Activated CD4-positive, alpha-beta T cell treated with anti-CD3 and anti-CD28 coated beads for 36 hours (primary cell): ENCODE data around the gene ERBB4. TPM values are rescaled to one million over a fixed set of nuclear protein-coding genes. Genes with fewer than 3 reads are reported as not detected.
A peak's percentile ranks its signal among the peaks of the same experiment; 100 is the strongest.
"Not testable (repeated sequence)": the region's sequence is repeated elsewhere in the genome, so short reads cannot be mapped to it uniquely, and the experiment has no call there.

Experiments
- ATAC-seq: fragments of 200-7000 bp; cut with Tn5 transposase; one replicate; pipeline ENCODE4 v1.10.0; 2021; ENCODE audit warnings: mild to moderate bottlenecking, moderate library complexity
- CTCF ChIA-PET: fragments of 350-600 bp; sonication (Branson Sonifier 250); formaldehyde crosslinking; loops from one replicate; lab custom pipeline; 2021; ENCODE audit warnings: antibody characterized with exemption; lab: Charles Lee
- POLR2A ChIA-PET: fragments of 350-600 bp; sonication (Branson Sonifier 250); formaldehyde crosslinking; loops from one replicate; lab custom pipeline; 2021; ENCODE audit warnings: antibody characterized with exemption, inconsistent platforms; lab: Charles Lee
- DNase-seq: peaks from one replicate; pipeline ENCODE4 v3.0.0-alpha.2; 2020
- H3K27ac Mint-ChIP-seq: one replicate; pipeline ENCODE4 v1.8.0; 2021; ENCODE audit warnings: mixed read lengths
- H3K27me3 Mint-ChIP-seq: one replicate; pipeline ENCODE4 v1.8.0; 2021; ENCODE audit warnings: mixed read lengths
- H3K36me3 Mint-ChIP-seq: one replicate; pipeline ENCODE4 v1.8.0; 2021; ENCODE audit warnings: low read depth, mixed read lengths
- H3K4me1 Mint-ChIP-seq: one replicate; pipeline ENCODE4 v1.8.0; 2021; ENCODE audit warnings: mixed read lengths
- H3K4me3 Mint-ChIP-seq: one replicate; pipeline ENCODE4 v1.8.0; 2021; ENCODE audit warnings: mild to moderate bottlenecking, moderate library complexity, mixed read lengths
- H3K9me3 Mint-ChIP-seq: one replicate; pipeline ENCODE4 v1.8.0; 2021; ENCODE audit warnings: low read depth, mixed read lengths
- intact Hi-C, 2 experiments: fragments of 100-400 bp; cut with DNase I in 1 of 2; cut with micrococcal nuclease in 1 of 2; formaldehyde crosslinking; loops; one replicate each; pipeline versions ENCODE4 v1.14.2 to v1.15.1; 2022 to 2024; cut with DNase I, micrococcal nuclease
- total RNA-seq, 2 experiments: library from RNA; stranded (reverse); gene quantifications; one replicate each; pipeline ENCODE4 v1.2.3, GENCODE V29; 2021

Gene ERBB4
- total RNA-seq, 2 experiments from 2014 or later: not detected

DNA sequence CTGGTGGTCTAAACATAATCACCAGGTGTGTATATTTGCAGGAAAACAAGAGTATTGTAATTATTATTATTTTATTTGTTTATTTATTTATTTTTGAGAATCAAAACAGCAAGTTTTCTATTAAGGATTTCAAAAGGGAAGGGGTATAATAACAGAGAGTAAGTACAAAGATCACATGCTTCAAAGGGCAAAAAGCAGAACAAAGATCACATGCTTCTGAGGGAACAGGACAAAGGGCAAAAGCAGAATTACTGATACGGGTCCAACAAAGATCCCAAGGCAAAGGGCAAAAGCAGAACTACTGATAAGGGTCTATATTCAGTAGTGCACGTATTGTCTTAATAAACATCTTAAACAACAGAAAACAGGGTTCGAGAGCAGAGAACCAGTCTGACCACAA is 528.3 kb downstream of the ERBB4 start:
- H3K9me3 Mint-ChIP-seq: peaks cover 11% of the 10 kb centered on the region
- ATAC-seq, H3K4me3 Mint-ChIP-seq, H3K27me3 Mint-ChIP-seq, POLR2A ChIA-PET, H3K36me3 Mint-ChIP-seq, H3K4me1 Mint-ChIP-seq, DNase-seq, H3K27ac Mint-ChIP-seq, intact Hi-C loops: not testable (repeated sequence)
- CTCF ChIA-PET: interaction anchor here (0.6 kb wide), 1 partner anchor 28 kb away, joined by 3 read pairs; no protein-coding TSS in a partner anchor

- no peak for DNase-seq
- Mint-ChIP-seq H3K36me3 (no peaks in the 10 kb centered on the region), H3K27me3 (no peaks in the 10 kb centered on the region), H3K27ac (no peak overlapping the region), H3K4me3 (no peak overlapping the region), H3K9me3 (peaks cover 11% of the 10 kb centered on the region), H3K4me1 (no peaks in the 10 kb centered on the region)
- ChIA-PET CTCF (no interaction called here), POLR2A (no interaction called here)
- intact Hi-C loops: no loop called here
- ATAC-seq: no peak
Measured at GRCh38 chr2:212007972-212008371, 530.6 kb downstream of the ERBB4 start.

DNA sequence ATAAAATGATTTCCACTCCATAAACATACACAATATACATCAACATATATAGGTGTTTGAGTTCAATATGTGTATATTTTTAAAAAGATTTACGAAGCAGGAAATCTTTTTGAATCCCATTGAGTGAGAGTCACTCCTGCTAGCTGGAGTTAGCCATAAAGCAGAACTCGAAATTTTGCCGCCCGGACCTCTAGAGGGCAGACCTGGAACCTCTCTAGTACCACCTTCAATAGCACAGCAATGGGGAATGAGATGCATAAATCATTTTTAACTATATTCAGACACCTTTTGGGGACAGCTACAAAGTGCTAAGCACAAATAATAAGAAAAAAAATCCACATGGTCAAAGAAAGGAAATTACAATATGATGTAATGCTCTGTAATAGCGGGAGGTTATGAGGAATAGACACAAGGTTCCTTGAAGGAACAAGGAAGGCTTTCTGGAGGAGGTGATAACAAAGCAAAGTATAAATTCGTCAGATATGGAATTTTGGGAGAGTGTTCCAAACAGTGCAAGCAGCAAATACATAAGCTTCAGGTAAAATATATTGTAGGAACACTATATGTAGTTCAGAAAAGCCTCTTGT is 533.4 kb downstream of the ERBB4 start:
- H3K36me3 Mint-ChIP-seq: no peaks in the 10 kb centered on the region
- H3K4me1 Mint-ChIP-seq: no peaks in the 10 kb centered on the region
- POLR2A ChIA-PET: no interaction called here
- DNase-seq (peak; percentile 28), ATAC-seq (no peak)
- CTCF ChIA-PET: interaction anchor here (0.7 to 1.1 kb wide), 3 partner anchors 17 to 167 kb away, joined by 3 read pairs; no protein-coding TSS in a partner anchor
- H3K27me3 Mint-ChIP-seq: no peaks in the 10 kb centered on the region
- no peak overlapping the region for H3K4me3 Mint-ChIP-seq
- intact Hi-C loops: no loop called here
- H3K27ac Mint-ChIP-seq: no peak overlapping the region
- peaks cover 4% of the 10 kb centered on the region for H3K9me3 Mint-ChIP-seq

GRCh38 chr2:212001325-212001724 is 537.3 kb downstream of the ERBB4 start:
- POLR2A ChIA-PET: no interaction called here
- no peak overlapping the region for H3K27ac Mint-ChIP-seq
- H3K36me3 Mint-ChIP-seq: no peaks in the 10 kb centered on the region
- DNase-seq (no peak), ATAC-seq (no peak)
- CTCF ChIA-PET: no interaction called here
- H3K27me3 Mint-ChIP-seq: no peaks in the 10 kb centered on the region
- H3K4me3 Mint-ChIP-seq: no peak overlapping the region
- no peaks in the 10 kb centered on the region for H3K9me3 Mint-ChIP-seq
- H3K4me1 Mint-ChIP-seq: no peaks in the 10 kb centered on the region
- intact Hi-C loops: no loop called here

- CTCF ChIA-PET: no interaction called here
- DNase-seq: no peak
Measured at GRCh38 chr2:211996857-211997256, 541.7 kb downstream of the ERBB4 start.

DNA sequence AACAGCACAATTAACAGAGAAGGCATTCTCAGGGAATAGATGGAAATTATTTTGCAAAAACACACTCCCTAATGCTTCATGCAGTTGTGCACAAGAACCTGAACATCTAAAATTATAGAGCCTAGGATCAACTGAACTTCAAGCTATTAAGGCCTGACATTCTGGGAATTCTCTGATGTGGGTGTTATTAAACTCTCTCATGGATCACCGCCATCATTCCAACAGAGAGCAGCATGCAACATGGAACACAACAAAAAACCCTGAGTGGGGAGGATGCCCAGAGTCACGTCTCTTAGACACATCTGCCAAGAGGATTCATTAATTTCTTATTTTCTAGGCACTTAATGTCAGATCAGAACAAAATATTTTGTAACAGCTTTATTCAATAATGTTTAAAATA is 543.8 kb downstream of the ERBB4 start:
- Mint-ChIP-seq H3K4me1 (no peaks in the 10 kb centered on the region), H3K27me3 (no peaks in the 10 kb centered on the region), H3K9me3 (no peaks in the 10 kb centered on the region), H3K4me3 (no peak overlapping the region), H3K27ac (no peak overlapping the region), H3K36me3 (no peaks in the 10 kb centered on the region)
- ATAC-seq (no peak), DNase-seq (no peak)
- ChIA-PET CTCF (no interaction called here), POLR2A (no interaction called here)
- intact Hi-C loops: no loop called here

More at GRCh38 chr2:211996857-211997256, 541.7 kb downstream of the ERBB4 start:
- Mint-ChIP-seq H3K4me3 (no peak overlapping the region), H3K27ac (no peak overlapping the region), H3K36me3 (no peaks in the 10 kb centered on the region), H3K27me3 (no peaks in the 10 kb centered on the region), H3K9me3 (no peaks in the 10 kb centered on the region), H3K4me1 (no peaks in the 10 kb centered on the region)
- intact Hi-C loops: no loop called here
- POLR2A ChIA-PET: no interaction called here
- no peak for ATAC-seq

GRCh38 chr2:211990335-211990734 is 548.3 kb downstream of the ERBB4 start:
- Mint-ChIP-seq H3K4me1 (no peaks in the 10 kb centered on the region), H3K4me3 (no peak overlapping the region), H3K36me3 (no peaks in the 10 kb centered on the region), H3K27ac (no peak overlapping the region), H3K9me3 (no peaks in the 10 kb centered on the region), H3K27me3 (no peaks in the 10 kb centered on the region)
- ChIA-PET POLR2A (no interaction called here), CTCF (no interaction called here)
- no peak for ATAC-seq
- intact Hi-C loops: no loop called here
- no peak for DNase-seq

DNA sequence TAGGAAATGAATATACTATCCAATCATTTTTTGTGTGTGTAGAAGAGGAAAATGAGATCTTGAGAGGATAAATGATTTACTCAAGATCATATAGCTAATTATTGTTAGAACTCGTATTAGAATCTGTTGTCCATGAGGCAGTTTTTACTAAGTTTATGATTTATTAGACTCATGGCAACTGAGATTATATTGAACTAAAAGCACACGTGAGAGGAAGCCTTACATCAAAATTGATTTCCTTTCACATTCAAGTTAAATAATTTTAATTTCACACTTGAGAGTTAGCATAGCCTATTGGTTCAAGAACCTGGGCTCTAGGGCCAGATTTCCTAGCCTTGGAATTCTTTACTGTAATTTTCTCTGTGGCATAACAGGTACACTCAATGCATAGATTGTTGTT is 552.3 kb downstream of the ERBB4 start:
- no peaks in the 10 kb centered on the region for H3K9me3 Mint-ChIP-seq
- POLR2A ChIA-PET: no interaction called here
- H3K36me3 Mint-ChIP-seq: no peaks in the 10 kb centered on the region
- ATAC-seq (no peak), DNase-seq (no peak)
- intact Hi-C loops: no loop called here
- H3K4me1 Mint-ChIP-seq: no peaks in the 10 kb centered on the region
- CTCF ChIA-PET: no interaction called here
- H3K27me3 Mint-ChIP-seq: no peaks in the 10 kb centered on the region
- H3K4me3 Mint-ChIP-seq: no peak overlapping the region
- H3K27ac Mint-ChIP-seq: no peak overlapping the region

DNA sequence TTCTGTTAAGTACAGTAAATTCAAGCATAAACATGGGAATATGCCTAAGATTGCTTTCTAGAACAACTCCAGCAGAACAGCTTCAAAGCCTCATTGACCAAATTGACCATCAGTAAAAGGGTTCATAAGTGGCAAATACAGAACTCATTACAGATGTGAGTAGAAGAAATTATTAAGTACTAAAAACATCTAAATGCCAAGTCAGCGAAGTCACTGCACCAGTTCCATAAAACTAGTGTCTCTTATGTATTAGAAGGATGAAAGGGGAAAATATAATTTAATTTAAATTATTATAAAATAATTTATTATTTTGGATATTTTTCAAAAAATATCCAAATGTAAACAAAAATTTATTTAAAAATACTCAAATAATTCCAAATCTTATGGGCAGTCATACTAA is 553.2 kb downstream of the ERBB4 start:
- intact Hi-C loops: no loop called here
- Mint-ChIP-seq H3K4me3 (no peak overlapping the region), H3K27ac (no peak overlapping the region), H3K36me3 (no peaks in the 10 kb centered on the region), H3K27me3 (no peaks in the 10 kb centered on the region), H3K4me1 (no peaks in the 10 kb centered on the region), H3K9me3 (no peaks in the 10 kb centered on the region)
- ATAC-seq: no peak
- DNase-seq: no peak
- ChIA-PET CTCF (no interaction called here), POLR2A (no interaction called here)

DNA sequence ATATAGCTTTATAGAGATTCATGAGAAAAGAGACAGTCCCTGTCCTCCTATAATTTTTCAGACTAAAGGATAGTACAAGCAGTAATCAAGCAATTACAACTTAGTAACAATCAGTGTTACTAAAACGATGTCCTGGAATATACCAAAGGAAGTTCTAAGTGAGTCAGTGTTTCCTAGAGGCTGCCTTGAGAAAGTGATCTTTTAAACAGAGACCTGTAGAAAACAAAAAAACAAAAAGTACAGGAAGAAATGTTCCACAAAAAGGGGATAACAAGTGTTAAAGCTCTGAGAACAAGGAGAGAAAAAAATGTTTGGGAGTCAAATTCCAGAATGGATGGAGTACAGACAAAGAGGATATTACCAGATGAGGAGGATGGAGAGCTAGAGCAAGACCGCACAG is 556.4 kb downstream of the ERBB4 start:
- ATAC-seq (no peak), DNase-seq (no peak)
- intact Hi-C loops: no loop called here
- ChIA-PET CTCF (no interaction called here), POLR2A (no interaction called here)
- H3K36me3 Mint-ChIP-seq: no peaks in the 10 kb centered on the region
- no peaks in the 10 kb centered on the region for H3K4me1 Mint-ChIP-seq
- no peaks in the 10 kb centered on the region for H3K27me3 Mint-ChIP-seq
- H3K27ac Mint-ChIP-seq: no peak overlapping the region
- H3K4me3 Mint-ChIP-seq: no peak overlapping the region
- H3K9me3 Mint-ChIP-seq: no peaks in the 10 kb centered on the region

- H3K4me3 Mint-ChIP-seq: no peak overlapping the region
- intact Hi-C loops: no loop called here
- ATAC-seq (no peak), DNase-seq (no peak)
- no peaks in the 10 kb centered on the region for H3K36me3 Mint-ChIP-seq
- ChIA-PET CTCF (no interaction called here), POLR2A (no interaction called here)
- H3K4me1 Mint-ChIP-seq: no peaks in the 10 kb centered on the region
- no peaks in the 10 kb centered on the region for H3K9me3 Mint-ChIP-seq
- no peak overlapping the region for H3K27ac Mint-ChIP-seq
- H3K27me3 Mint-ChIP-seq: no peaks in the 10 kb centered on the region
Measured at GRCh38 chr2:211981451-211981850, 557.2 kb downstream of the ERBB4 start.

DNA sequence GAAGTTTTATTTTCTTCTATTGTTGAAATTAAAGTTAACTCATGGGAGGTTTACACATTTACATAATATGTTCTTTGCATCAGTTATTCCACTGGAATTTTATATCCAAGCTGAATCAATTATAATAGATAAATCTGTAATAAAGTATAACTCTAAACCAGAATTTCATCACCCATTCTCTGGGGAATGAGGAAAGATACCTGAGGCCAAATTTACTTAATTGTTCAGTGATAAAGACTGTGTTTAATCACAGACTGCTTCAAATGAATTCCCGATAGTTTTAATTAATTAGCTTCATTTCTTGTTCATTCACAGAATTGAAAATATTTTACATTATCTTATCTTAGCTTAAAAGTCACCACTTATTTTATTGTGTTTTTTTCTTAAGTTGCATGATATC is 562.5 kb downstream of the ERBB4 start:
- ATAC-seq (no peak), DNase-seq (no peak)
- Mint-ChIP-seq H3K36me3 (no peaks in the 10 kb centered on the region), H3K4me1 (no peaks in the 10 kb centered on the region), H3K9me3 (peaks cover 6% of the 10 kb centered on the region), H3K4me3 (no peak overlapping the region), H3K27ac (no peak overlapping the region), H3K27me3 (no peaks in the 10 kb centered on the region)
- ChIA-PET POLR2A (no interaction called here), CTCF (interaction anchor here (1.2 kb wide), 1 partner anchor 53 kb away, joined by 3 read pairs; no protein-coding TSS in a partner anchor)
- intact Hi-C loops: no loop called here
